ENCODE results near the gene TPSD1.

The TPSD1 gene

GRCh38 chr16:1258906-1259759 is 3.3 kb downstream of the TPSD1 start:
- H3K27ac ChIP-seq = no peak overlapping the region
- TF ChIP-seq CTCF (IDR thresholded peaks at IDR 0.05) = no peak
- no peak for DNase-seq (ENCODE audit: low spot score)
- H3K4me3 ChIP-seq = no peak overlapping the region

GRCh38 chr16:1259760-1260068 is 3.8 kb downstream of the TPSD1 start:
- Histone ChIP-seq H3K4me3 (no peak overlapping the region), H3K27ac (no peak overlapping the region)
- TF ChIP-seq CTCF (IDR thresholded peaks at IDR 0.05) = no peak
- no peak for DNase-seq (ENCODE audit: low spot score)

- H3K27ac ChIP-seq = no peak overlapping the region
- DNase-seq (ENCODE audit: low spot score) = no peak
- no peak overlapping the region for H3K4me3 ChIP-seq
- TF ChIP-seq CTCF (IDR thresholded peaks at IDR 0.05) = no peak
These were observed 4.3 kb downstream of the TPSD1 start for GRCh38 chr16:1260101-1260680.

- Histone ChIP-seq H3K27ac (no peak overlapping the region), H3K4me3 (no peak overlapping the region)
- no peak for TF ChIP-seq CTCF (IDR thresholded peaks at IDR 0.05)
- DNase-seq (ENCODE audit: low spot score) = no peak
These were observed 5.4 kb downstream of the TPSD1 start for GRCh38 chr16:1261131-1261892.

GRCh38 chr16:1262210-1262845 is 6.5 kb downstream of the TPSD1 start:
- H3K4me3 ChIP-seq = no peak overlapping the region
- H3K27ac ChIP-seq = no peak overlapping the region
- DNase-seq (ENCODE audit: low spot score) = no peak
- no peak for TF ChIP-seq CTCF (IDR thresholded peaks at IDR 0.05)

- H3K27ac ChIP-seq = no peak overlapping the region
- DNase-seq (ENCODE audit: low spot score) = no peak
- no peak for TF ChIP-seq CTCF (IDR thresholded peaks at IDR 0.05)
- no peak overlapping the region for H3K4me3 ChIP-seq
These were observed 7.0 kb downstream of the TPSD1 start for GRCh38 chr16:1262846-1263221.
